ENCODE measurements around the gene TMBIM4.

GRCh38 chr12:66188584-66189485 lies 19.0 kb upstream of the TMBIM4 start, which contains the start of gene IRAK3:
- TF ChIP-seq POLR2AphosphoS5 (IDR thresholded peaks at IDR 0.05; ENCODE audit: low read depth, low read length) = no peak
- TF ChIP-seq CTCF (IDR thresholded peaks at IDR 0.05 in 2 of 3, conservative IDR thresholded peaks at IDR 0.05 in 1 of 3; ENCODE audit: borderline replicate concordance in 1 of 3, insufficient read depth in 1 of 3, low read depth in 2 of 3, low read length in 2 of 3) = no peak
- no peak for TF ChIP-seq MAX (IDR thresholded peaks at IDR 0.05)
- TF ChIP-seq POLR2A (IDR thresholded peaks at IDR 0.05; ENCODE audit: borderline replicate concordance, extremely low read depth, insufficient read depth, insufficient read length) = no peak
- no peak for TF ChIP-seq EZH2 (IDR thresholded peaks at IDR 0.05)
- no peak for TF ChIP-seq ZBTB33 (IDR thresholded peaks at IDR 0.05; ENCODE audit: extremely low read depth, insufficient replicate concordance, low read length)
- TF ChIP-seq ELF1 (IDR thresholded peaks at IDR 0.05; ENCODE audit: borderline replicate concordance, low read depth) = no peak
- no peak for TF ChIP-seq CEBPB (IDR thresholded peaks at IDR 0.05; ENCODE audit: low read depth)
- no peak for TF ChIP-seq RAD21 (IDR thresholded peaks at IDR 0.05; ENCODE audit: low read depth)
- TF ChIP-seq REST (IDR thresholded peaks at IDR 0.05; ENCODE audit: low read depth) = no peak
